Epidermal melanocyte (primary cell): ENCODE data around the gene CUX1.
"Not testable (repeated sequence)": the region's sequence is repeated elsewhere in the genome, so short reads cannot be mapped to it uniquely, and the experiment has no call there.

Experiments used
- DNase-seq: peaks from one replicate; pipeline ENCODE4 v3.0.0; 2011; ENCODE audit warnings: low spot score; ENCODE audit not compliant: insufficient read length

Gene CUX1

GRCh38 chr7:102300643-102301221 is 483.3 kb downstream of the CUX1 start:
- DNase-seq = no peak

DNA sequence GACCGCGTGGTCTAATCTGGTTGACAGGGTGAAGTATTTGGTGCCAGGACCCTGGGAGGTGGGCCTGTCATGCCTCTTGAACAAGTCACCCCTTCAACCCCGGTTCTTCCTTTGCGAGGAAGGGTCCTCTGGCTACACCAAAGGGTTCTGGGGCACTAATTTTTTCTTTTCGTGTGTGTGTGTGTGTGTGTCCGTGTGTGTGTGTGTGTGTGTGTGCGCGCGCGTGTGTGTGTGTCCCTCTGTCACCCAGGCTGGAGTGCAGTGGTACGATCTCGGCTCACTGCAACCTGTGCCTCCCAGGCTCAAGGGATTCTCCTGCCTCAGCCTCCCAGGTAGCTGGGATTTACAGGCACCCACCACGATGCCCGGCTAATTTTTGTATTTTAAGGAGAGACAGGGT is 483.9 kb downstream of the CUX1 start:
- DNase-seq = not testable (repeated sequence)

DNA sequence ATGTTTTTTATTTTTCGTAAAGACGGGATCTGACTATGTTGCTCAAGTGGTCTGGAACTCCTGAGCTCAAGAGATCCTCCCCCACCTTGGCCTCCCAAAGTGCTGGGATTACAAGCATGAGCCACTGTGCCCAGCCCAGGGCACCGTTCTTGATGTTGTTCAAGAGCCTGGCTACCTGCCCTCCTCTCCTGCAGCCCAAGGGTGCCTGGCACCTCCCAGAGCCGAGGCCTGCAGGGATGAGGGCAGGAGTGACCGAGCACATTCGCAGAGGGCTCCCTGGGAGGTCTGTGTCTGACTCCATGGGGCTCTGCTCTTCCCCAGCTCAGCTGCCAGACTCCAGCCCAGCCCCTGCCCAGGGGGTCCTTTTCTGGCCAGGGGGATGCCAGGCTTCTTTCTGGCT is 484.6 kb downstream of the CUX1 start:
- no peak for DNase-seq

DNA sequence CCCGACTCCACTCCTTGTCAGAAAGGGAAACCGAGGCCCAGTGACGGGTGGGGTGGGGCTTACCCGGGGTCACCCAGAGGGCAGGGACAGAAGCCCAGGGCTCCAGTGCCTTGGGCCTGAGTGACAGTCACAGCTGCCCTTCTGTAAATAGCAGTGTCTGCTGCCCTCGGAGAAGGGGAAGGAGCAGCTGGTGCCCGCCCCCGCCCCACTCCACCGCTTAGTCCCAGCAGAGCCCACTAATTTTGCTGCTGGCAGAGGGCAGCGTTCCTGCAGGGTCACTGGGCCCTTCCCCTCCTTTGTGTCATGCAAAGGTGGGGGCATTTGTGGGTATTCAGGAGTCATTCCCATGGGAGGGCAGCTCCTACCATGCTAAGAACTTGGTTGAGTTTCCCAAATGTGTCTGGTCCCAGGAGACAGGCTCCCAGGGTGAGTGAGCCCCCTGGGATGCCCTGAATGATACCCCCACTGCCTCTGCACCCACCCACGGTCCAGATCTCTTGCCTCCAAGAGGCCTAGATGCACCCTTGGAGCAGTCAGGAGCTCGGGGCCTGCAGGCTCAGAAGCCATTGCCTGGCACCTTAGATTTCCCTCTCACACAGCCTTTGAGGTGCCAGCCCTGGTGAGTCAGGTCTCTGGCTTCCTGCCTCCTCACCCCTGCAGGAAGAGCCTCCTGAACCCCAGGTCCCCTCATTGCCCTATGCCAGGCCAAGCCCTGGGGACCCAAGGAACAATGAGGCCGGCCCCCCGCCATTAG is 486.4 kb downstream of the CUX1 start:
- DNase-seq = no peak

DNA sequence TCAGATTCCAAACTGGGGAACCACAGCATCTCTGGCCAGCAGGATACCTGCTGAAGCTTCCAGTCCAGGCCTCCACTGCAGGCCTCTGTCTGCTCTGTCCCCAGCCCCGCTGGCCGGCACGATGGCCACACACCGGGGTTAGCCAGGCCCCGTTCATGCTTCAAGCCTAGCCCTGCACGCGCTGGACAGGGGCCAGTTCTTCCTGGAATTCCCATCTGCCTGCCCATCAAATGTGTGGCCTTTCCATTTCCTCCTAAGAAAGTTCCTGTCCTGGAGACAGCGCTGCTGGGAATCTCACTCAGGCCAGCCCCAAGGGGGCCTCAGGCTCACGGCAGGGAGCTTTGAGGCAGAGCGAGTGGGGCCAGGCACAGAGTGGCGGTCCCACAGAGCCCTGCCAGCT is 487.2 kb downstream of the CUX1 start:
- DNase-seq = no peak

DNA sequence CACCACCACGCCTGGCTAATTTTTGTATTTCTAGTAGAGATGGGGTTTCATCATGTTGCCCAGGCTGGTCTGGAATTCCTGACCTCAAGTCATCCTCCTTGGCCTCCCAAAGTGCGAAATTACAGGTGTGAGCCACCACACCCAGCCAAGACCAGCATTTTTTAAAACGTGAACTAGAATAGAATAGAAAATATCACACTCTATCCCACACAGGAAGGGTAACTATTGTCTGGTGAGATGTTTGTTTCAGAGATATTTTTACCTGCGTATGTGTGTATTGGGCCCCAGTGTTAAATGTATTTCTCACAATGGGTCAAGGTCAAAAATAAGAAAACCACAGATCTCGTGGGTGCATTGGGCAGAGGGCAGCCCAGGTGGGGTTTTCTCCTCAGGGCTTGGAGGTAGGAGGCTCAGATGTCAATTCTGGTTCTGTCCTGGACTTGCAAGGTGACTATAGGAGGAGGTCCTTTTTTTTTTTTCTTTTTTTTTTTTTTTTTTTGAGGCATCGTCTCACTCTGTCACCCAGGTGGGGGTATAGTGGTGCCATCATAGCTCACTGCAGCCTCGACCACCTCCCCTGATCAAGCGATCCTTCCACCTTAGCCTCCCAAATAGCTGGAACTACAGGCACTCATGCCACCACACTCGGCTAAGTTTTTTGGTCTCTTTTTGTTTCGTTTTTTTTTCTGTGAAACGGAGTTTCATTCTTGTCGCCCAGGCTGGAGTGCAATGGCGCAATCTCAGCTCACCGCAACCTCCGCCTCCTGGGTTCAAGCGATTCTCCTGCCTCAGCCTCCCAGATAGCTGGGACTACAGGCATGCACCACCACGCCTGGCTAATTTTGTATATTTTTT is 488.2 kb downstream of the CUX1 start:
- DNase-seq = no peak

GRCh38 chr7:102306916-102307677 is 489.7 kb downstream of the CUX1 start:
- DNase-seq = no peak

DNA sequence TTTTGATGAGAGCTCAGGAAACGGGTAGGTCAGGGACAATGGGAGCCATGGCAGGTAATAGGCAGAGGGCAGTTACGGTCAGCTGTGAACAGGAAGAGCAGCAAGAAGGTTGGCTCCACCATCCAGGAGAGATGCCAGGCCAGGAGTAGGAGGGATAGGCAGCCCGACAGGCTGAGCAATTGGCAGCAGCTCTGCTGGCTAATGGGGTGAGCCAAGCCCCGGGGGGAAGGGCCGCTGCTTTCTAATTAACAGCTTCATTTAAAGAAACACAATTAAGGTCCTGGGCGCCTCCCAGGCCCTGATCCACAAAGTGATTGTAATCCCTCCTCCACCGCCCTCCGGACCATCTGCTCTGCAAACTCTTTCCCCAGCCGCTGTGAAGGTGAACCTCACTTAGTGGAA is 493.0 kb downstream of the CUX1 start:
- no peak for DNase-seq

DNA sequence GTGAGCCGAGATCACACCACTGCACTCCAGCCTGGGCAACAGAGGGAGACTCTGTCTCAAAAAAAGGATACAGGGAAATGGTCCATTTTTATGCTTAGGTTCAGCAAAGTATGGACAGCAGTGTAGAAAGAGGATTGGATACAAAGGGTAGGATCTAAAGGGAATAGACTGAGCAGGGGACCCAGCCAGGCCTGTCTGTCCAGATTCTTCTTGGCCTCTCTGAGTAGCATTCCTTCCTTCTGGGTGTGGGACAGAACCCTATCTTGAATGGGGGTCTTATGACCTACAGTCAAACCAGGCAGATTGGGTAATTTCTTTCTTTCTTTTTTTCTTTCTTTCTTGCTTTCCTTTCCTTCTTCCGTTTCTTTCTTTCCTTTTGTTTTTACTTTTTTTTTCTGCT is 494.9 kb downstream of the CUX1 start:
- no peak for DNase-seq

DNA sequence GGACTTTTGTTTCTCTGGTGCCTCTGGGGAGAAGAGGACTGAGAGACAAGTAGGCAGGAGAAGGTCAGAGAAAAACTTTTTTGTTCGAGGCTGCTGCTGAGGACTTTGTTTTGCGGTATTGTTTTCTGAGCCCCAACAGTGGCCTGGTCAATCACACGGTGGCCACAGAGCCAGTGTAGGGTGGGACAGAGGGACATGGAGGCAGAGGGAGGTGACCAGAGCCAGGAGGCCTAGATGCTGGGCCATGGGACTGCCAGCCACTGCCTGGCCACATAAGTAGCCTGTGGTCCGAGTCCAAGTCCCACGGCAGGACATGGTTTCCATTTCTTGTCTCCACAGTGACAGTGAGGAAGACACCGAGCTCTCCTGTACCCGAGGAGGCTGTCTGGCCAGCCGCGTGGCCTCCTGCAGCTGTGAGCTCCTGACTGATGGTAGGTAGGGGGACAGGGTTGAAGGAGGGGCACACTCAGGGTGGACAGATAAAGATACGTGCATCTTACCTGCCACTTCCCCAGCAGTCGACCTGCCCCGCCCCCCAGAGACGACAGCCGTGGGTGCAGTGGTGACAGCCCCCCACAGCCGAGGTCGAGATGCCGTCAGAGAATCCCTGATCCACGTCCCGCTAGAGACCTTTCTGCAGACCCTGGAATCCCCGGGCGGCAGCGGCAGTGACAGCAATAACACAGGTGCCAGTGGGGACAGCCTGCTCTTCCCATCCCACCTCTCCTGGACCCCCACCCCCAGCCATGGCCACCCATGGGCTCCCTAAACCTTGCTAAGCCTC is 496.8 kb downstream of the CUX1 start:
- DNase-seq = no peak

DNA sequence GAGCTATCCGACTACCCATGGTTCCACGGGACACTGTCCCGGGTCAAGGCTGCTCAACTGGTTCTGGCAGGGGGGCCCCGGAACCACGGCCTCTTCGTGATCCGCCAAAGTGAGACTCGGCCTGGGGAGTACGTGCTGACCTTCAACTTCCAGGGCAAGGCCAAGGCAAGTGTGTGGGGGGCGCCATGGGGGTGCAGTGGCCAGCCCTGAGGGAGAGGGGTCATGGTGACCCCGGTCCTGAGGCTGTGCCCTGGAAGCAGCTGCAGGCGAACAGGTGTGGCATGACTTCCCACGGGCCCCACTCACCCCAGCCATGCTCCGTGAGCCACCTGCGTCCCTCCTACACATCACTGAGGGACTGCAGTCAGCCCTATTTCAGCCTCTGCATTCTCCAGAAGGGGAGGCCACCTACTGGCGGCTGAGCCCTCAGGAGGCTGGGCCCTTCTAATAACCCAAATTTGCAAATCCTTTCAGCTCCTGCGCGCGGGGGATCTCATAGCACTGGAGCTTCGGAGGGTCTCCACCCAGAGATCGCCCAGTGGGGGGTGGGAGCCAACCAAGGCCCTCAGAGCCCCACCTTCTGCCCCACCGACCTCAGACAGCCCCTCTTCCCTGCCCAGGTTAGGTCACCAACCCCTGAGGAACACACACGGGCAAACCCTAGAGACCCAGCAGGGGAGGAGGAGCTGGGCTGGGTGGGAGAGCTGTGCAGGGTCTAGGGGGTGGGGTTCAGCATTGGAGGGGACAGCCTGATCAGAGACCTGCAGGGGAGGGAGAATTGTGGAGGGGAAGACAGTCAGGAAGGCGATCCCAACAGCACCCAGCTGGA is 500.0 kb downstream of the CUX1 start:
- no peak for DNase-seq

GRCh38 chr7:102318482-102318971 is 501.1 kb downstream of the CUX1 start:
- DNase-seq = no peak

- DNase-seq = no peak
These were observed 502.2 kb downstream of the CUX1 start for GRCh38 chr7:102319671-102320070.

- DNase-seq = no peak
These were observed 502.8 kb downstream of the CUX1 start for GRCh38 chr7:102320181-102320580.

DNA sequence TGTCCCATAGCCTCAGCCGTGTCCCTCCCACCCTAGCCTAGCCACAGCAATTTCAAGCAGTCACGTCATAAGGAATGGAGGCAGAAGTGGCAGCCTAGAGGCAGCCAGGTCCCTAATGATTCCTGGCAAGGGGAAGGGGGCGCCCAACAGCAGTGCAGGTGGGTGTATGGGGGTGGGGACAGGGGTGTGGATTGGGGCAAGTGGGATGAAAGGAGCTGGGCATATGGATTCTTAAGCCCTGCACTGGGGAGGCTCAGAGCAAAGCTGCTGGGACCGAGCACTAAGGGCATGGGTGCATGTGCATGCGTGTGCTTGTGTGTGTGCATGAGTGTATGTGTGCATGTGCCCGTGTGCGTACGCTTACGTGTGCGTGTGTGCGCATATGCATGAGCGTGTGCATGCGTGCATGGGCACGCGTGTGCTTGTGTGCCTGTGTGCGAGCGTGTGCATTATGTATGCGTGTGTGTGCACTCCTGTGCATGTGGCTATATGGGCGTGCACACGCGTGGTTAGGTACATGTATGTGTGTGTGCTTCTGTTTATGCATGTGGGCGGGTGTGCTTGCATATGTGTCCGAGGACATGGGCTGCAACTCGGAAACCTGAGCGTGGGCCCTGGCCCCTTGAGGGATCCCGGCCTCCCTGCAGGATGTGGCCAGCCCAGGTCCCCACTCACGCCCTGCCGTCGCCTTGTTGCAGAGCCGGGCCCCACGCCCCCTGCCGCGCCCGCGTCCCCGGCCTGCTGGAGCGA is 503.4 kb downstream of the CUX1 start:
- DNase-seq = no peak

- no peak for DNase-seq
These were observed 504.1 kb downstream of the CUX1 start for GRCh38 chr7:102321351-102322201.

DNA sequence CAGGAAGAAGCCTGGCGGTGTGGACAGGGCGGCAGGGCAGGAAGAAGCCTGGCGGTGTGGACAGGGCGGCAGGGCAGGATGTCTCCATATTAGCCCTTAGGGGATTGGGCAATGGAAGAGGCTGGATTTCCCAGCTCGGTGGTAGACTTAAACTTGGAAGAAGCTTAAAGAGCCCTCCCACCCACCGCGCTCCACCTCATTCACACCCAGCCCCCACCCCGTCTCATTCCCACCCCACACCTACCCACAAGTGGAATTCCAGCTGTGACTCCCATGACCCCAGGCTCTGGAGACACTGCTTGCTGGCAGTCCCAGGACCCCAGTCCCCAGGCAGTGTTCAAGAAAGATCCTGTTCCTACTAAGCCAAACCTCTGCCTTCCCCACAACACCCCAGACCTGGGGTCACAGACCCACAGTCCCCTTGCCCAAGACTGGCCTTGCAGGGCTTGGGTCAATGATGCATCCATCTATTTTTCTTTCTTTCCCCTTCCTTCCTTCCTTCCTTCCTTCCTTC is 504.8 kb downstream of the CUX1 start:
- DNase-seq = no peak

DNA sequence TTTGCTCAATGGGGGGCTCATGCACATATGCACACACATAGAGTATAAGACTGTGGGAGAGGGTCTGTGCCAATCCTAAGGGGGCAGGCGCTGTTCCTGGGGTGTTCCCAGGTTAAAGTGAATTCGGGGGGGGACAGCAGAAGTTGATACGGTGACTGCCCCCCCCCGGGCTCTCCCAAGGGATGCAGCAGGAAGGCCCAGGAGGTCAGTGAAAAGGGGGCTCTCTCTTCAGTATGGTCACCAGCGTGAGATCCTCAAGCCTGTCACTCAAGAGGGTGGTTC is 506.4 kb downstream of the CUX1 start:
- peak; percentile 5 for DNase-seq
